Osteocyte (in vitro differentiated cells): ENCODE measurements around the gene EBF4. TPM values are rescaled to one million over a fixed set of nuclear protein-coding genes. Genes with fewer than 3 reads are reported as not detected.

Source experiments
- DNase-seq: peaks from one replicate; pipeline ENCODE4 v3.0.0; 2021; ENCODE audit warnings: mixed read lengths; ENCODE audit not compliant: unreplicated experiment; ENCODE audit errors: extremely low spot score
- H3K27ac Mint-ChIP-seq: one replicate; pipeline ENCODE4 v1.8.0; 2021; ENCODE audit warnings: mild to moderate bottlenecking, mixed read lengths; ENCODE audit not compliant: unreplicated experiment
- H3K27me3 Mint-ChIP-seq: one replicate; pipeline ENCODE4 v1.8.0; 2021; ENCODE audit warnings: mixed read lengths; ENCODE audit not compliant: unreplicated experiment
- H3K36me3 Mint-ChIP-seq: one replicate; pipeline ENCODE4 v1.8.0; 2021; ENCODE audit warnings: mixed read lengths; ENCODE audit not compliant: unreplicated experiment
- H3K4me1 Mint-ChIP-seq: one replicate; pipeline ENCODE4 v1.8.0; 2021; ENCODE audit warnings: mixed read lengths; ENCODE audit not compliant: unreplicated experiment
- H3K4me3 Mint-ChIP-seq: one replicate; pipeline ENCODE4 v1.8.0; 2021; ENCODE audit warnings: mild to moderate bottlenecking, moderate library complexity, mixed read lengths; ENCODE audit not compliant: unreplicated experiment
- H3K9me3 Mint-ChIP-seq: one replicate; pipeline ENCODE4 v1.8.0; 2021; ENCODE audit warnings: mixed read lengths; ENCODE audit not compliant: unreplicated experiment
- CTCF ChIP-seq: fragments of 200-600 bp; sonication (generic); IDR thresholded peaks from 2 replicates; pipeline ENCODE4 v1.5.0; 2021; ENCODE audit warnings: antibody characterized with exemption, mild to moderate bottlenecking, moderate library complexity
- total RNA-seq: library from RNA; stranded (reverse); gene quantifications from 2 replicates; pipeline ENCODE4 v1.2.1, GENCODE V29; 2021

The EBF4 gene
- total RNA-seq, 1 donor from 2014 or later = 12.8 TPM

GRCh38 chr20:2729251-2729713 lies 36.7 kb downstream of the EBF4 start:
- no peak overlapping the region for H3K4me3 Mint-ChIP-seq
- peaks cover 22% of the 10 kb centered on the region for H3K9me3 Mint-ChIP-seq
- H3K27me3 Mint-ChIP-seq = peaks cover 57% of the 10 kb centered on the region
- H3K4me1 Mint-ChIP-seq = no peaks in the 10 kb centered on the region
- TF ChIP-seq CTCF = no peak
- H3K27ac Mint-ChIP-seq = no peak overlapping the region
- H3K36me3 Mint-ChIP-seq = peaks cover 3% of the 10 kb centered on the region
- DNase-seq = no peak

- Mint-ChIP-seq H3K27me3 (peaks cover 57% of the 10 kb centered on the region), H3K4me3 (no peak overlapping the region), H3K4me1 (no peaks in the 10 kb centered on the region), H3K27ac (no peak overlapping the region), H3K36me3 (peaks cover 3% of the 10 kb centered on the region), H3K9me3 (peaks cover 27% of the 10 kb centered on the region)
- DNase-seq = no peak
- no peak for TF ChIP-seq CTCF
Measured at GRCh38 chr20:2729791-2730190, 37.2 kb downstream of the EBF4 start.

- H3K4me1 Mint-ChIP-seq = no peaks in the 10 kb centered on the region
- no peak for DNase-seq
- peaks cover 3% of the 10 kb centered on the region for H3K36me3 Mint-ChIP-seq
- no peak overlapping the region for H3K27ac Mint-ChIP-seq
- H3K4me3 Mint-ChIP-seq = no peak overlapping the region
- TF ChIP-seq CTCF = no peak
- peaks cover 21% of the 10 kb centered on the region for H3K9me3 Mint-ChIP-seq
- H3K27me3 Mint-ChIP-seq = peaks cover 35% of the 10 kb centered on the region
Measured at GRCh38 chr20:2734899-2735298, 42.3 kb downstream of the EBF4 start.

GRCh38 chr20:2736441-2736840 lies 43.9 kb downstream of the EBF4 start:
- Mint-ChIP-seq H3K4me1 (no peaks in the 10 kb centered on the region), H3K27ac (no peak overlapping the region), H3K9me3 (peaks cover 21% of the 10 kb centered on the region), H3K27me3 (peaks cover 47% of the 10 kb centered on the region), H3K36me3 (peaks cover 3% of the 10 kb centered on the region), H3K4me3 (no peak overlapping the region)
- no peak for TF ChIP-seq CTCF
- DNase-seq = peak; percentile 67

- Mint-ChIP-seq H3K27ac (no peak overlapping the region), H3K4me3 (no peak overlapping the region), H3K9me3 (peaks cover 8% of the 10 kb centered on the region), H3K36me3 (no peaks in the 10 kb centered on the region), H3K27me3 (peaks cover 55% of the 10 kb centered on the region), H3K4me1 (peaks cover 5% of the 10 kb centered on the region)
- DNase-seq = no peak
- TF ChIP-seq CTCF = no peak
Measured at GRCh38 chr20:2738331-2739041, 45.9 kb downstream of the EBF4 start.
